Measurements from ENCODE around the gene ADAMTSL2.

The ADAMTSL2 gene

DNA sequence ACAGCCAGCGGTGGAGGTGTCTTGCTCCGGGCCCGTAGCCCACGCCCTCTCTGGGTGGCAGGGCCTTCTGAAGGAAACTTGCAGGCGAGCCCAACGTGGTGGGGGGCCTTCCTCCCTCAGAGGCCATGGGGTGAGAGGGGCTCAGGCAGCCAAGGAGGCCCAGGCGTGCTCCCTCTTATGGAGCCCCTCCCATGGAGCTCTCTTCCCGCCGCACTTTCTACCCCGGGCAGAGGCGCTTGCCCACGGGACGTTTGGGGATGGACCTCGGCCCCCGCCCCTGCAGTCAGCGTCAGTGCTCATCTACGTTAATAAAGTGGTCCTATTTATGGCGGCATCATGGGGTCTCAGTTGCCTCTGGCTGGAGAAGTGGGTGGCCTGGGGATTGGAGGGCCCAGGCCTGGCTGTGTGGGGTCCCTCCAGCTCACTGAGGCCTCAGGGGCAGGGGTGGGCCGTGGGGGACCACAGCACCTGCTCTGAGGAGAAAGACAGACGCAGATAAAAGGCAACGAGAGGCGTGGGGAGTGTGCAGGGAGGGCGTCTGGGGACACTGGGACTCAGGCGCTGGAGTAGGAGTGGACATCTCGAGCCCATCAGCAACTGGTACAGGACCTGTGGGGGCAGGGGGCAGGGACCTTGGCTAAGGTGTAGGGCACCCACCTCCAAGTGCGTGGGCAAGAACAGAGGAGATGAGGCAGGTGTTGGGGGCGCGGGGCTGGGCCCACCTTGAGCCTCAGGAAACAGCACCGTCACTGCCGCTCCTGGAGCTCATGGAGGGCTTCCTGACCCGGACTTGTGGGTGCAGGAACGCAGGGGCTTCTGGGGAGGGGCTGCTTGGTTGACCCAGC is 40.9 kb downstream of the ADAMTSL2 start:
- DNase-seq (ENCODE audit: low spot score): no peak

DNA sequence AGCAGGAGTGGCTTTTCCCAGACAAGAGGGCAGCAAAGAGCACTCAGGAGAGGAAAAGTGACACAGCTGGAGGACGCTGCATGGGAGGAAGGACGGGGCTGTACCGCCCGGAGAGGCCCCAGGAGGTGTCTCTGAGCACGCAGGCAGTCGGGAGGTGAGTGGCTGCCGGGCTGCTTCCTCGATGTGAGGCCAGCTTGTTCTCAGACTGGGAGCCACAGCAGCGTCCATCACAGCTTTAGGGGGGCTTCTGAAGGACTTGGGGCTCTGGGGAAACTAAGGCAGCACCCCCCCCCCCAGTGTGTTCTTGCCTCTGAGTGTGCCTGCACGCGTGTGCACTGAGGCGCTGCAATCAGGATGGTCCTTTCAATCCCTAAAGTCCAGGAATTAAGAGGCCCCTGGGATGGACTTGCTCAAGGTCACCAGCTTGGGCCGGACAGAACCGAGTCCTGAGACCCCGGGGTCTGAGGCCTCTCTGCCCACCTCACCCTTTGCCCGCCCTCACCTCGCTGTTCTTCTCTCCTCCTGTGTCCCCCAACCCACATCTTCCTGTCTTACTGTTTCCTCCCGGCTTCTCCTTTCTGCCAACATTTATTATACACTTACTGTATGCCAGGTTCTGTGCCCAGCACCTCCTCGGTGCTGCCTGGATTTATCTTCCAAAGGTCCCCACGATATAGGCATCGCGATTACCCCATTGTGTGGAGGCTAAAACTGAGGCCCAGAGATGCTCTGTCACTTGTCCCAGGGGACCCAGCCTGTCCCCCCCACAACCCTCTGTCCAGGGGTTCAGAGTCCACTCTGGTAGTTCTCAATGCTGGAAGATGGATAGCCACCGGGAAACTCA is 41.7 kb downstream of the ADAMTSL2 start:
- no peak for DNase-seq (ENCODE audit: low spot score)

DNA sequence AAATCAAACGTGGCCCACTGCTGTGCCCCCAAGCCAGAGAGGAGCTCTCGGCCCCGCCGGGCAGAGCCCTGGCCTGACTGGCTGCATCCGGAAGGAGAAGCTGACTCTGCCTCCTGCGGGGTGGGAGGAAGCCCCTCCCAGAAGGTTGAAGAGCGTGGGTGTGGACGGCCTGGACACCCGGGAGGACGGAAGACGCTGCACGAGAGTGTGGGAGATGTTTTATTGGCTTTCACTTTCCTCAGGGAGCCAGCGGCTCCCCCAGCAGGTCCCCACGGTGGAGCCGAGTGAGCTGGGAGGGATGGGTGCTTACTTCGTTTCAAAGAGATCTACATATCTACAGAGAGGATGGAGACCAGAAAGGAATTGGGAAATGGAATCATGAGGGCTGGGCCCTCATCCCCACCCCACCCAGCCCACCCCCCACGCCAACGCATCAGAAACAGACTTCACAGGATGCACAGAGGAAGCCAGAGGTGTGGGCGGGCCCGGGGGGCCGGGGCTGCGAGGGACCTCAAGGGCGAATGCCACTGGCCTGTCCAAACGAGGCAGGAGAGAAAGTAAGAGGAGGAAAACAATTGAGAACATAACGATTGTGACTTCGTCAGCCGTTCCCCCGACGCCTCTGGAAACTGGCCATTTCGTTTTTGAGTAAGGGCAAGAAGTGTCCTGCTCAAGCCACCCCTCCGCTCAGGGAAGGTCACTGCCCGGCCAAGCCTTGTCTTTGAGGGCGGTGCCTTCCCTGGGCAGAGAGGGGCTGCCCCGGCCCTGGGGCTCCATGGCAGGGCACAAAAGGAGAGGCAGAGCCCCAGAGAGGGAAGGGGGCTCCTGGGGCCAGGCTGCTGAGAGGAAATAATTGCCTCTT is 42.6 kb downstream of the ADAMTSL2 start:
- DNase-seq (ENCODE audit: low spot score): no peak

DNA sequence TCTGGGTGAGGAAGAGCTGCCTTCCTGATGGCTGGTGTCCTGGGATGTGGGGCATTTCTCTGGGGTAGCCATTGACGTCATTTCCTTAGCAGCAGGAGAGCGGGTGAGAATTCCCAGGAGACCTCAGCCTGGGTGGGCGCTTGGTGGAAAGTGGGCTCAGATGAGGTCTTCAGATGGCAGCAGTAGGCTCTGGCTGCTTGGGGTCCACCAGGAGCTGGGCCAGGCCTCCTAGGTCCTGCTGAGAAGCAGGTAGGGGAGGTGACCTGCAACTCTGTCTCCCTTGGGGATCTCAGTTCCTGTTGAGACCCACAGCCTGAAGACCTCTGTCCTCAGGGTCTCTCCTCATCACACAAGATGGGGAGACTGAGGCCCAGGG is 43.2 kb downstream of the ADAMTSL2 start:
- DNase-seq (ENCODE audit: low spot score): no peak

DNA sequence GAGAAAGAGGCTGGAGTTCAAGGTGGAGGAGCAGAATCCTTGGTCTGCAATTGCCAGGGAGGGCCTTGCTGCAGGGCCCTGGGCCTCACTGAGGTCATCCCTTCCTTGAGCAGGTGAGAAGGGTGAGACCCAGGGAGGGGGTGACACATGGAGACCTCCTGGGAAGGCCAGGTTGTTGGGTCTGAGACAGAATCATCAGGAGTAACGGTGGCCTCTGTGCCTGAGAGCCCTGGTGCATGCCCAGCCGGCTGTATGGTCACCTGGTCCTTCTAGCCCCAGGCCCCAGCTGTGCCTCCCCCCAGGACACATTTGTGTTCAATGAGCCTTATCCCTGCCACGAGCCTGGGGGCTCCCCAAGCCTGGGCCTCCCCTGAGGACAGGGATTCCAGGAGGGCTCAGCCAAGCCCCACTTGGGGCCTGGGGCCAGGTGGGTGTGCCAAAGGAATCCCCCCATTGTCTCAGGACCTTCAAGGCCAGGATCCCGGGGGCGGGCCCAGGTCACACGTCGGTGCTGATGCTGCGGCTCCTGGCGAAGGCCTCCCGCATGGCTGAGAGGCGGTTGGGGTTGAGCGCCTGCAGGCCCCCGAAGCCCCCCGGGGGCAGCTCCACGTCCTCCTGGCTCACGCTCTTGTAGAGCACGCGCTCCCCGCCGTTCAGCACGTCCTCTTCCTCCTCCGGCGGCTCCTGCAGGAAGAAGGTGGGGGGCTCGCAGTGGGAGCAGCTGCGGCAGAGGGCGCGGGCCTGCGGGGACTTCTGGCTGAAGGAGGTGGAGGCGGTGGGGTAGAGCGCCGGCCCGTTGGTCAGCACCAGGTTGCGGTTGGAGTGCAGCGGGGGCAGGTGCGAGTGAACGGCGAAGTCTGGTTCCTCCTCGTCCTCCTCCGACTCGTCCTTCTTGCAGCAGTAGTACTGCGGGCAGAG is 44.3 kb downstream of the ADAMTSL2 start:
- no peak for DNase-seq (ENCODE audit: low spot score)

DNA sequence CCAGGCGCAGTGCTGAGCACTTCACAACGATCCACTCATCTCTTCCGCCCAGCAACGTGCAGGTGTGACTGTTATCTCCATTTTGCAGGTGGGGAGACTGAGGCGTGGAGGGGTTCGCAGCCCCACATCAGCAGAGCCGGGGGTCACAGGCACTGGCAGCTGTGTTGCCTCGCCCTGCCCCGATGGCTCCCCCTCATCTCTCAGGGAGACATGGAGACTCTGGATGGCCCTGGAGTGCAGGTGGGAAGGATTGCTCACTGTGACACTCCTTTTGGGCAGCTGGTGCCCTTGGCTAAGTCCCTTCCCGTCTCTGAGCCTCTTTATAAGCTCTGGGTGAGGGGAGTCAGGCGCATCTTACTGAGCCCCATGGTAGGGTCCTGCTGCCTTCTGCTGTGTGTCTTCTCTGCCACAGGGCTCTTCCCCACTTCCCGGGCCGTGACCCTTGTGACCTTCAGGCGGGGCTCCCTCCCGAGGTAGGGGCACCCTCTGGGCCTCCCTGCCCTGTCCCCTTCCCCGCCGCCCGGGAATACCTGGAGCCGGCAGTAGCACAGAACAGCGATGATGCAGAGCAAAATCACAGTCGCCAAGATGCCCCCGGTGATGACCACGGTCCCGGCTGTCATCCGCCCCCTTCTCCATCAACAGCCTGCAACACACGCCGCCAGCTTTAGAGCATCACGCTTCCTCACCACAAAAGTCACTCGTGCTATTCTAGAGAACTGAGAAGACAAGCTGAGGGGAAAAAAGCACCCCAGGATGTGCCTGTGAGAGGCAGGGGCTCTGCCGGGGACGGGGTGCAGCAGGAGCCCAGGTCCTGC is 45.3 kb downstream of the ADAMTSL2 start:
- DNase-seq (ENCODE audit: low spot score): no peak

DNA sequence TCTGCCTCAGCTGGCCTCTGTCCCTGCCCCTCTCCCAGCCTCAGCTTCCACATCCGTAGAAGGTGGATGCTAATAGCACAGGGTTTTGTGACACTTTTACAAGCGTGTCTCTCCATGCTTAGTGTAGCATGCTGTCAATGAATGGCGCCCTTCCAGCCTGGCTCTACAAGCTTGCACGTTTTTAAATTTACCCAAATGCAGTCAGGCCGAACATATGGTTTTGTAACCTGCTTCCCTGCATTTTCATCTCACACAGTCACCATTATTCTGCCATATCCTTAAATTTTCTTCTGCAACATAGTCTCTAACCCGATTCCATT is 45.9 kb downstream of the ADAMTSL2 start:
- DNase-seq (ENCODE audit: low spot score): no peak

DNA sequence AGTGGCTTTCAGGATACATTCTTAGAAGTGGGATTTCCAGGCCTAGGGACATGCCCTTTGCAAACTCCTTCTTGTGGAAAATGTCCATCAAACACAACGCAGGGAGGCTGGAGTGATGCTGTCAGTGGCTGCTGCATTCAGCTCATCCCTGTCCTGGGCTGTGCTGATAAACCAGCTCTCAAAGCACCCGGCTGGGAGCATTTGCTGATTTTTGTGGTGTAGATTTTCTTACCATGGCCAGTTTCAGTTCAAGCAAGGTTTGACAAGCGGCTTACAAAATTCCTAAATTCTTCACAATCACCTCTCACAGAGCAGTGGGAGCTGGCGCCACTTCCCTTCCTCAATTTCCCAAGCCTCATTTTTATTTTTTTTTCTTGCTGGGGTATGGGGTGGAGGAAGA is 46.5 kb downstream of the ADAMTSL2 start:
- no peak for DNase-seq (ENCODE audit: low spot score)

DNA sequence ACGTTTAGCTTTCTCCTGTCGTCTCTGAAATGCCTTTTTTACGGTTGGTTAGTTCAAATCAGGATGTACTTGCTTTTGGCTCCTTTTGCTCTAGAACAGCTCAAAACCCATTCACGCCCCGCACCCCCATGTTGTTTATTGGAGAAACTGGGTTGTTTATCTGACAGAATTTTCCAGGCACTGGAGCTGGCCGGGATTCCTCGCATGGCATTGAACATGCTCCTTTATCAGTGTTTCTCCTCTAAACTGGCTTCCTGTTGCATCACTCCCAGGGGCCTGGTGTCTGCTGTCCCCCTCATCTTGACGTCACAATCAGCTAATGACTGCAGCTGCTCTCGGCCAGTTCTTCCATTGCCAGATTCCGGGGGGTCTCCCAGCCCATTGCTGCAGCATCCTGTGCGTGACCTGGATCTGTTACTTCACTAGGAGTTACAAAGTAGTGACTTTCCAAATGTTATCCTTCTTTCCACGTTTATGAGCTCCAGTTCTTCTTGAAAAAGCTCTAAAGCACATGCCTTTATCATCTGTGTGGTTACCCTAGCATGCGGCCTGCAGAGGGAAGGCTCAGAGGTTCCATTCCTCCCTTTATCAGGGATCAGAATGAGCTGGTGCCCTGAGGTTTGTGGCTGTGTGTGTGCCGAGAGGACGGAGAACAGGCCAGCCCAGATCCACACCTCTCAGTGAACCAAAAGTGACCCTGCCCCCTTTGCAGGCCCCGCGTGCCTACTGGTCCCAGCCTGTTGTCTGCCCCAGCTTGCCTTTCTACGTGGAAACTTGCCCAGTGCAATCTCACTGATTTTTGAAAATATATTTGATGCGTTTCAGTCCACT is 47.2 kb downstream of the ADAMTSL2 start:
- DNase-seq (ENCODE audit: low spot score): no peak

DNA sequence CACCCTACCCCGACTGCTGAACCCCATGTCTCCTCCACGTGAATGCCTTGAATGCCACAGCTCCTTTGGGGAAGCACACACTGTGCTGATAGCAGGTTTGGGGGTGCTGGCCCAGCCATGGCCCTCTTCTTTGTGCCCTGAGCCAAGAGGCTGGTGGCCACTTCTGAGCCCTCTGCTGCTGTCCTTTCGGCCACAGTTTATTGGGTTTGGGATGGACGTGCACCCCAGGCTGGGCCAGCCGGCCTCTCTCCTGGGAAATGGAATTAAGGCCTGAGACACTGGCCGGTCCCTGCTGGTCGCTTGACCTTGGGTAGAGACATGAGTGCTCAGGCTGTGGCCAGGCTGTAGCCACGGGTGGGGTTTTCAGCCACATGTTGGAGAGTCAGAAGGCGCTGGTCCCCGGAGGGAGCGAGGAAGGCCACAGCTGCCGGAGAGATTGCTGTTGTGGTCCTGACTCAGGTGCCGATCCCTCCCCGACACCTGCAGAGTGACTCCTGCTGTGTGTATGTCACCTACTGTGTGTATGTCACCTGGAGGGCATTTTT is 48.1 kb downstream of the ADAMTSL2 start:
- DNase-seq (ENCODE audit: low spot score): no peak

DNA sequence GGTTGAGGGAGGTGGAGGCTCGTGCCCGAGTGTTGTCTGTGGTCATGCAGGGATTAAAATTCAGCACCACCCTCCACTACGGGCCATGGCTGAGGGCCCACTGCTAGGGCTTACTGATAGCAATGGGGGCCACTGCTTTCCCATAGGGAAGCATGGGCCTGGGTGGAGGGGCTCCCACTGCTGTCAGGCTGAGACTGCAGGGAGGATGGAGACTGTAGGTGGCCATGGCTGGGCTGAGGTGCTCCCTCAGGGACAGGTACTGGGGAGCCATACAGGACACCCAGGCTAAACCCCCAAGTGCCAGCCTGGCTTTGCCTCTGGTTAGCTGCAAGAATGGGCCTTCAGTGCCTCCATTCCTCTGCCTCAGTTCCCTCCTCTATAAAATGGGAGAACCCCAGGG is 48.6 kb downstream of the ADAMTSL2 start:
- DNase-seq (ENCODE audit: low spot score): no peak

DNA sequence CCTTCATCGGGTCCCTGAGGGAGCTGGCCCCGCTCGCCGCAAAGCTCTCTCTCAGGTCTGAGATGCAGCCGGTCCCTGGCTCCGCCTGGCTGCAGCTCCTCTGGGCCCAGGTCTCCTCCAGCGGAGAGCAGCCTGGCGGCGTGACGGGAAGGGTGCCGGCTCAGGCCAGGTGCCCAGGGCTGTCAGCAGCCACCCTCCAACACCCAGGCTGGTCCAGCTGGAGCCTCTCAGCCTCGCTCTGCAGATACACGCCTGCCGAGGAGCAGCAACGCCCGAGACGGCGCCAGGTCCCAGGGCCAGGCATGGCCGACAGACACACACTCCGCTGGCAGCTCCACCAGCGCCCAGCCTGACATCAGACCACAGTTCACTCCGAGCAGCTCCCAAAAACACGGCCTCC is 49.1 kb downstream of the ADAMTSL2 start:
- DNase-seq (ENCODE audit: low spot score): no peak

DNA sequence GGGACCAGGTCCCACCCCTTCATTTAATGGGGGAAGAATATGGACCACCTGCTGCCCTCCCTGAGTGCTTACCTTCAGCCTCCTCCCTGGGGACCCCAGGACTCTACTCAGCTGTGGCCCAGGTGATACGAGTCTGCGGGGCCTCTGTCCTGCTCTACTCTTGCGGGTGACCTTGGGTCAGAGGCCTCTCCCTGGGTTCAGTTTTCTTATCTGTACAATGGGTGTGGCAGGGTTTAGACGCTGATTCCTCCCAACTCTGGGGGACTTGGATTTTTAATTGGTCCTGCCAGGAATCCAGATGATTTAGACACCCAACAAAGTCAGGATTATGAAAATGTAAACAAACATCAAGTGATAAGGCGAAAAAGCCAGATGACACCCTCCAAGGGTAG is 49.7 kb downstream of the ADAMTSL2 start:
- DNase-seq (ENCODE audit: low spot score): no peak

DNA sequence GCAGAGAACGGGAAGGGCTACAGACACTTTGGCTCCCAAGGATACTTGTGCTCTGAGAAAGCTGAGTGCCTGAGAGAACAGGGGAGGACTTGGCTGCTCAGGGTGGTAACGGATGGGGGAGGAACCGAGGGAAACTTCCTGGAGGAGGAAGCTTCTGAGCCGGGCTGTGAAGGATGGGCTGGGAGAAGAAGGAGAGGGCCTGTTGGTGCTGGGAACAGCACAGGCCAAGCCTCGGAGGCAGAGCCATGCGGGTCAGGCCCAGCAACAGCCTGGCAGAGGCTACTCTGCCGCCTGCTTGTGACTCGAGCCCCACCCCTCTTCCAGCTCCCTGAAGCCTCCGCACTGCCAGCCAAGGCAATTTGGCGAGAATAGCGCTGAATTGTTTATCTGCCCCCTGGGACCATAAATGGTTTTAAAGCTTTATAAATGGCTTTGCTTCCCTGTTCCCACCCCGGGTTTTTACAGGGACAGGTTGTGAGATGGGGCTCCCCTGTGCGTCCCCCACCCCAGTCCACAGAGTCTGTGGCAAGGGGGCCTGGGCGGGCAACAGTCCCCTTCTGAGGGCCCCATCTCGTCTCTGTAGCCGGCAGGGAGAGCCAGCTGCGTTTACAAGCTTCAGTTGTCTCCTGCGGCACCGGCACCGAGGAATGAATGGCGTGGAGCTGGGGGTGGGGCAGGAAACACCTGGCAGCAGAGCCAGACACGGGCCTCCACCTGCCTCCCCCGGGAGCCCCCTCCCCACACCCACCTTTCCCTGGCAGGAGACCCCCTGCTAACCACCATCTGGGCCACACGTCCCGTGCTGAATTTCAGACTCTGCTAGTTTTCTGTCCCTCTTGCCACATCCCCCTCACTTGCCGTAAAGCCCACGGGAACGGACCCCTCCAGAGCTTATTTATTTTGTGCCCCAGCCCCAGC is 50.3 kb downstream of the ADAMTSL2 start:
- DNase-seq (ENCODE audit: low spot score): no peak

DNA sequence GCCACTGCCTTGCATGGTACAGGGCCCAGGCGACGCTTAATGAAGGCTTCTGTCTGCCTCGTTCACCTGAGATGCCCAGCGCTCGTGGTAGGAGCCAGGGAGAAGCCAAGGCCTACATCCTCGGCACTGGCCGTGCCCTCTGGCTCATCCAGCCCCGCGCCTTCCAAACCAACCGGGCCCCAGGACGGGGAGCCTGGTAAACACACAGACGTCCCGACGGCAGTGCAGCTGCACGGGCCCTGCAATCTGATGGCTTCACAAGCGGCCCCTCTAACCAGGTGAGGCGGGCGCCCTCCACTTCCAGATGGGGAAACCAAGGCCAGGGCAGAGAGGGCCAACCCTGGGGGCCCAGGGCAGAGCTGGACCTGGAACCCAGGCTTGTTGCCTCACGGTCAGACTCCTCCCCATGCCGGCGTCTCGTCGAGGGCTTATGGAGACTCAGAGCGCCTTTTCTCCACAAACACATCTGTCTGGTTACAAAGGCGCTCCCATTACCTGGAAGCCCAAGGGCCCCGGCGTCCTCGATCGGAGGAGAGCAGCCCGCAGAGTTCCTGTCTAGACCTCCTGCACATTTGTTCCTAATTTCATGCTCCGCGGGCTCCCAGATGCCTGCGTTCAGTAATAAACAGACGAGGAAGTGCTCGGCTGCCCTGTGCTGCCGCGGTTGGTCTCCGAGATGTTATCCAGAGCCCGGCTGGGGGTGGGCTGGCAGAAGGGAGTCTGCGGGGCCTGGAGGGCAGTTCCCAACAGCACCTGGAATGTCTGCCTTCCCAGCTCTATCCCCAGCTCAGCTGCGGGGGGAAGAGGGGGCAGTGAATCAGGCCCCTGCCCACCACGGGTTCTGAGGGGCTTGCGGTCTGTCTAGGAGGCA is 51.2 kb downstream of the ADAMTSL2 start:
- DNase-seq (ENCODE audit: low spot score): no peak

DNA sequence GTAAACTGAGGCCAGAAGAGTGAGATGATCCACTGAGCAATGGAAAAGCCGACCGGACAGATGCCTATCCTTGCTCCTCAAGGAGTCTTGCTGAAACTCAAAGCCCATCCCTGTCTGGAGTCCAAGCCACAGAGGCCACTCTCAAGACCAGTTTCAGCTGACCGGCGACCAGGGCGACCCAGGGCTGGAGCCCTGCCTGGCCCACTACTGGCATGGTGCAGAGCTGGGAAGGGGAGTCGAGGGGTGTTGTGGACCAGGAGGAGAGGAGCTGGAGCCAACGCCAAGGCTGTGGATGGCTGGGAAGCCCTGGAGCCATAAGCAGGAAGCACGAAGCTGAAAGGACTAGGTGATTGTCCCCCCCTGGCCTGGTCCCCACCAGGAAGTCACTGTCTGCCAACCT is 52.5 kb downstream of the ADAMTSL2 start:
- DNase-seq (ENCODE audit: low spot score): no peak

DNA sequence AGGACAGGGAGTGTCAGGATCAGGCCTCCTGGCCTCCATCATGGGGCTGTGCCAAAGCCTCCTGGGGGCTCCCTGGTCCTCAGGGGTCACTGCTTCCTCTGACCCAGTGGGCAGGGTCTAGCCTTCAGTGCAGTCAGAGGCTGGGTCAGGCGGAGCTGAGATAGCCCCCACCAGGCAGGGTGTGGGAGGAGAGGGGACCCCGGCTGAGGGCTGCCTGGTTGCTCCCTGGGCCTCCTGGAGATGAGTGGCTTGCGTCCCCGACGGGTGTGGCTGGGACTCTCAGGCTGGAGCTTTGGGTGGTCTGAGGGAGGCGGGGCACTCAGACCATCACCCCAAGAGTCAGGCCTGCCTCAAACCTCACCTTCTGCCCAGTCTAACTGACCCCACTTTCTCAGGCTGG is 53.0 kb downstream of the ADAMTSL2 start:
- DNase-seq (ENCODE audit: low spot score): no peak

Data from Ammon's horn (tissue), 1 donor.